NCI-H2196 treated with DMSO at 0.1 percent for 48 hours (cell line): Measurements from ENCODE around the gene GRK3.
"Not testable (repeated sequence)": the region's sequence is repeated elsewhere in the genome, so short reads cannot be mapped to it uniquely, and the experiment has no call there.

Source experiments
- DNase-seq: peaks from one replicate; lab custom pipeline; 2025; ENCODE audit not compliant: unreplicated experiment; lab: John Stamatoyannopoulos, UW

The GRK3 gene

GRCh38 chr22:25623851-25624250 is 59.4 kb downstream of the GRK3 start:
- no peak for DNase-seq

- no peak for DNase-seq
Observed at GRCh38 chr22:25624476-25624875, 60.0 kb downstream of the GRK3 start.

- DNase-seq: not testable (repeated sequence)
Observed at GRCh38 chr22:25625747-25626623, 61.5 kb downstream of the GRK3 start.

- no peak for DNase-seq
Observed at GRCh38 chr22:25626624-25626990, 62.1 kb downstream of the GRK3 start.

GRCh38 chr22:25627271-25627852 is 62.9 kb downstream of the GRK3 start:
- no peak for DNase-seq

GRCh38 chr22:25628494-25628893 is 64.0 kb downstream of the GRK3 start:
- DNase-seq: no peak

GRCh38 chr22:25629613-25630012 is 65.1 kb downstream of the GRK3 start:
- no peak for DNase-seq

GRCh38 chr22:25630447-25630846 is 66.0 kb downstream of the GRK3 start:
- DNase-seq: no peak

- no peak for DNase-seq
Observed at GRCh38 chr22:25636323-25636722, 71.8 kb downstream of the GRK3 start.

GRCh38 chr22:25637032-25637431 is 72.6 kb downstream of the GRK3 start:
- DNase-seq: no peak

- DNase-seq: no peak
Observed at GRCh38 chr22:25637672-25638071, 73.2 kb downstream of the GRK3 start.

GRCh38 chr22:25638638-25639037 is 74.2 kb downstream of the GRK3 start:
- no peak for DNase-seq

GRCh38 chr22:25641650-25642049 is 77.2 kb downstream of the GRK3 start:
- DNase-seq: no peak

- DNase-seq: no peak
Observed at GRCh38 chr22:25643232-25644000, 78.9 kb downstream of the GRK3 start.

- no peak for DNase-seq
Observed at GRCh38 chr22:25644122-25644521, 79.6 kb downstream of the GRK3 start.

- no peak for DNase-seq
Observed at GRCh38 chr22:25645266-25645665, 80.8 kb downstream of the GRK3 start.

- no peak for DNase-seq
Observed at GRCh38 chr22:25645964-25646363, 81.5 kb downstream of the GRK3 start.

GRCh38 chr22:25650833-25651232 is 86.4 kb downstream of the GRK3 start:
- DNase-seq: no peak

GRCh38 chr22:25651332-25652085 is 87.0 kb downstream of the GRK3 start:
- DNase-seq: no peak

GRCh38 chr22:25654676-25655075 is 90.2 kb downstream of the GRK3 start:
- DNase-seq: no peak

GRCh38 chr22:25655371-25655935 is 91.0 kb downstream of the GRK3 start:
- DNase-seq: no peak
